Stimulated activated CD8-positive, alpha-beta memory T cell treated with anti-CD3 and anti-CD28 coated beads, Interleukin-7, amount 100 ng/mL, for 48 hours (primary cell): ENCODE results near the gene PCNX2.
"Not testable (repeated sequence)": the region's sequence is repeated elsewhere in the genome, so short reads cannot be mapped to it uniquely, and the experiment has no call there.

Experiments used
- DNase-seq, 2 donors: peaks; one replicate each; pipeline ENCODE4 v3.0.0-alpha.2; 2020; ENCODE audit warnings: low read depth in 1 of 2; ENCODE audit errors: extremely low read depth in 1 of 2

Gene PCNX2

GRCh38 chr1:233024199-233024598, 271.3 kb downstream of the PCNX2 start:
- no peak for DNase-seq

DNA sequence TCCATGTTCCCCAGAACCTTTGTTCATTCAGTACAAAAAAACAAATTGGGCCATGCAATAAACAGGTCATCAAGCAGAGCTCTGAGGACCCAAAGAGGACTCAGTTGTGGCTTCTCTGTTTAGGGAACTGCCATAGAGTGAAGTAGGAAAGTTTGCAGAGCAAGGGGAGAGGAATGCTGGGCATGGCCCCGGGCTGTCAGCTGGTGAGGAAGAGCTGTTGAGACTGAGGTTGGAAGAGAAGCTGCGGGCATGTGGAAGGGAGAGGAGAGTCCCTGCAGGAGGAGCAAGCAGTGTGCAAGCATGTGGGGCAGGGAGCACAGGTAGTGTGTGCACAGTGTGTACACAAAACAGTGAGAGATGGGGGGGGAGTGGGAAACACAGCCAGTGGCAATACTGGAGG, 273.3 kb downstream of the PCNX2 start:
- no peak for DNase-seq

DNA sequence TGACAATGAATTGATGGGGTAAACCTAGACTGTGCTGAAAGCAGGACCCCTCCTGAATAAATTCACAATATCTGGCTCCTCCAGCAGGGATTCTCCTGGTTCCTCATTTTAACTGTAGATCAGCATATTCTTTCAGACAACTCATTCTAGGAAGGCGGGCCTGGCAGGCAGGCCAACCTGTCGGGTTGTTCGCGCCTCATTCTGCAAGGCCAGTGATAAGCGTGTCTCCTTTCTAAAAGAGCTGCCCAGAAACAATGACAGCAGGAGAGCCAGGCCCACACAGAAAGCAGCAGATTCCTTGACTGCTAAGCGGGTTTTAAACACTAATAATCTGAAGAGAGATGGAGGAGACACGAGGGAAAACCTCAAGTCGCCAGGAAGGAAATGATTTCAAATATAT, 275.1 kb downstream of the PCNX2 start:
- no peak for DNase-seq

DNA sequence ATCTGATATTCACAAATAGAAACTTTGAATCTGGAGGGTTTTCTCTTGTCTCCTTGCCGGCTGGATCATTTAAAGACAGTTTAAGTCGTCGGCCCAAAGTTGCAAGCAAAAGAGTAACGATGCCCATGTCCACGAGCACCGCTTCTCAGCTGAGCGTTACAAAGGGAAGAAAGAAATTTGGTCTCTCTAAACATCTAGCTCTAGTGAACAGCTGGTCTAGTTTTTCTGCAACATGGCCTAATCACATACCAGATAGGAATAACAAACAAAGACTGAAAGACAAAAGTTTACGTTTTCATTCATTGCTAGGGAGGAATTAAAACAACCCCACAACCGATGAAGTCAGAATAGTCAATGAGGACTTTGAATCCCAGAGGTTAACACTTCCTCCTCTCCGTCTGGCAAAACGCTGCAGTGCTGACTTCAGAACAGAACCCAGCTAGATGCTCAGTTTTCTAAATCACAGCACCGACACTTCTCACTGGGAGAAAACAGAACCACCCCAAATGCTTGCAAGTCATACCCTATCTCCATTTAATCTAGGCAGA, 275.7 kb downstream of the PCNX2 start:
- no peak for DNase-seq

- DNase-seq: no peak
Measured at GRCh38 chr1:233019083-233019482, 276.4 kb downstream of the PCNX2 start.

DNA sequence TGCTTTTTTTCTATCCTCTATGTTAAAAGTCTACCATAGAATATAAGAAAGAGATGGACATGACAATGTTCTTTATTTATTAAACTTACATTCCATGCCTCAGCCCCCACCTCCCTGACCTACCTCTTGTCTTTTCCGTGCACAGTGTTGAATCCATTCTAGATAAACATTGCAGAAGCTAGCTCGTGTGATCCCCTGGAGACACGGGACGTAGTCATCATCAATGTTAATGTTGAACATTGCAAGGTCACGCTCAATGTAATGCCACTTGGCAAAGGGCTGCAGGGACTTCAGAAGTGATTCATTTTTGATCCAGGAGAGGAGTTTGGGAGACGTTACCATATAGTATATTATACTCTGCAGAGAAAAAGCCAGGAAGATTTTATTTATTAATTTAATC, 278.7 kb downstream of the PCNX2 start:
- DNase-seq: no peak

- no peak for DNase-seq
Measured at GRCh38 chr1:233015965-233016364, 279.6 kb downstream of the PCNX2 start.

- DNase-seq: no peak
Measured at GRCh38 chr1:233012021-233012420, 283.5 kb downstream of the PCNX2 start.

GRCh38 chr1:233010146-233010545, 285.4 kb downstream of the PCNX2 start:
- no peak for DNase-seq

DNA sequence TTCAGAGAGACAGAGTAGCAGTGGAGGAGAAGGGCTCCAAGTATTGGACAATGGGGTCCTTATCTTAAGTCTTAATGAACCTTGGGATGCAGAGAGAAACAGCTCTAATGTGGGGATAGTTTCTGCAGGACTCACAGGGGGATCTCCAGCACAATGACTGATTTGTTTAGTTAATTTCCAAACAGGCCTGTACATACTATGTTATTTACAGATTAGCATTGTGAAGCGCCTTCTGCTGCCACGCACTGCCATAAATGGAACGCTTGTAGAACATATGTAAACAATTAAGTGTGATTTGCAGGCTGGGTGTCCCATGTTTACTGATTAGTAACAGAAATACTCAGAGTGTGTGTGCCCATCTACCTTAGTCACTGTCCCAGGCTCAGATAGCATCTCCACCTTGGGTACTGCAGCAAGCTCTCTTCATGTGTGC, 289.0 kb downstream of the PCNX2 start:
- no peak for DNase-seq

GRCh38 chr1:233006108-233006507, 289.4 kb downstream of the PCNX2 start:
- DNase-seq: no peak

DNA sequence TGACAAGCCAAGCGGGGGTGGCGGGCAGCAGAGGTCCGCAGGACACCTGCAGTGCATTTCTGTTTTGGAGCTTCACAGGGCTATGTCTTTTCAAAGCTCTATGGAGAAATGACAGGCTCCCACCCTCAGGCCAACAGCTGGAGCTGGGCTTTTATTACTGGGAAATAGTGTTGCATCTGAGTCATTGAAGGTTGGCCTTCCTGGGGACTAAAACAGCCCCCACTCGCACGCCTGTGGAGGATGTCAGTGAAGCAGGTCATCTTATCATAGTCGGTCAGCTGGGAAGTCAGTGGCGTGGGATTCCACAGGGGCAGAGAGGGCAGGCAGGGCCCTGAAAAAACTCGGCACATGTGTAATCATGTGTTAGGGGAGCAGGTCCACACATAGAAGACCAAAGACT, 289.8 kb downstream of the PCNX2 start:
- DNase-seq: no peak

GRCh38 chr1:233005156-233005555, 290.4 kb downstream of the PCNX2 start:
- no peak for DNase-seq

DNA sequence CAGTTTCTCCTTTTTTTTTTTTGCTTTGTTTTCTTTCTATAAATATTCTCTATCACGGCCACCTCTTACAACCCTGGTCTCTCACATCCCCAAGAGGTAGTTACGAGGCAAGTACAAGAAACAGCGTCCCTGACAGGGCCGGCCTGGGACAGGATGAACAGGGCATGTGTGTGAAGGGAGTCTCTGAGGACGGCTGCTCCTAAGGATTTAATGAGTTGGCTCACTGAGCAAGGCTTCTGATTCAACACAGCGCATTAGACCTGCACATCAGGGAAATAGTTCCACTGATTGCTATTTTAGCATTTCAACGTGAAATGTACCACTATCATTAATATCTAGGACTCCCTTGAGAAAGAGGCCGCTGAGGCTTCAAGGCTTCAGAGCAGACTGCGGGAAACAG, 291.1 kb downstream of the PCNX2 start:
- no peak for DNase-seq

- not testable (repeated sequence) for DNase-seq
Measured at GRCh38 chr1:233003638-233004037, 291.9 kb downstream of the PCNX2 start.

DNA sequence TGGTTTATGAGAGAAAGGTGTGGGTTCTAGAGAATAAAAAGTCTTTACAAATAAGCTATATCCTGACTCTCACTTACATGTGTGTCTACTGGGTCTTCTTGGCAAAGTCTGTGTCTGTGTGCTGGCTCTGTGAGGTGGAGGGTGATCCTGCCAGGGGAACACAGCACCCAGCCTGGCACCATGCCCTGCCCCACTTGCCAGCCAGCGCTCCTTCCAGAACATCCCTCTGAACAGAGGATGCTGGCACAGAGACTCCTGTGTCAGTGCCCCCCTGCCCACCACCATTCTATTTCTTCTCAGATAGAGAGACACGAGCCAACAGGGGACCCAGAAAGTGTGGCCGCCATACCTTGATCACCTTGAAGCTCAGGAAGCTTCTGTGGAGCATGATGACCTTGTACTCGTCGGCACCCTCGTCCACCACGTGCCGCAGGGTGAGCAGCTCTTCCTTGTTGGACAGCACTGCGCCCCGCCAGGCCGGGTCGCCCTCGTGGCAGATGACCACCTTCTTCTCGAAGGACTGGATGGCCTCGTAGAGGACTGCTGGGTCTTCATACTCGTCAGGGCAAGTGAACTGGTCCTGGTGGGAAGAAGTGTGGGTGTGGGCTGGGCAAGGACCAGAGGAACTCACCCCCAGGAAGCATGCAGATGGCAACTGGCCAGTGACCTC, 295.4 kb downstream of the PCNX2 start:
- DNase-seq: no peak

DNA sequence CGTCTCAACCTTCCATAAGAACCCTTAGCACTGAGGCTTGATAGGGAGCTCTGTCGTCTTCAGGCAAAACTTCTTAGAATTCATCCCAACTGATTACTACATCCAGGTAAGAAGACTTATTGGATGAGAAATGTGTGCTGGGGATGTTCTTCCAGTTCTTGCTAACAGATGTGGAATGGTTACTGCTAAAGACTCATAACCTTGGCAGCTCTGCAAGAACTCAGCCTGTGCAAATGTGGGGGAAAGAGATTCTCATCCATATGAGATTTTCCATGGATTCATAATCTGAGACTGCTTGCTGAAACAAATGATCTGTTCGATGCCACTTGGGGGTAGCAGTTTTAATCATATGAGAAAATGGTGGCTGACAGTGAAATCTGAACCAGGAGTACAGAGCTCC, 296.9 kb downstream of the PCNX2 start:
- no peak for DNase-seq

GRCh38 chr1:232998138-232998537, 297.4 kb downstream of the PCNX2 start:
- DNase-seq: no peak

GRCh38 chr1:232996143-232996542, 299.4 kb downstream of the PCNX2 start:
- no peak for DNase-seq

GRCh38 chr1:232995189-232995588, 300.3 kb downstream of the PCNX2 start:
- DNase-seq: no peak

DNA sequence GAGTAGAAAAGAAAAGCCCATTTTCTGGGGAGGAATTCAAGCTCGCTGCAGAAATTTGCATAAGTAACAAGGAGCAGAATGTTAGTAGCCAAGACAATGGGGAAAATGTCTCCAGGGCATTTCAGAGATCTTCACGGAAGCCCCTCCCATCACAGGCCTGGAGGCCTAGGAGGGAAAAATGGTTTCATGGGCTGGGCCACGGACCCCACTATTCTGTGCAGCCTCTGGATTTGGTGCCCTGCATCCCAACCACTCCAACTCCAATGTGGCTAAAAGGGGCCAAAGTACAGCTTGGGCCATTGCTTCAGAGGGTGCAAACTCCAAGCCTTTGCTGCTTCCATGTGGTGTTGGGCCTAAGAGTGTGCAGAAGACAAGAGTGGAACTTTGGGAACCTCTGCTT, 302.0 kb downstream of the PCNX2 start:
- no peak for DNase-seq

- no peak for DNase-seq
Measured at GRCh38 chr1:232992227-232992626, 303.3 kb downstream of the PCNX2 start.

DNA sequence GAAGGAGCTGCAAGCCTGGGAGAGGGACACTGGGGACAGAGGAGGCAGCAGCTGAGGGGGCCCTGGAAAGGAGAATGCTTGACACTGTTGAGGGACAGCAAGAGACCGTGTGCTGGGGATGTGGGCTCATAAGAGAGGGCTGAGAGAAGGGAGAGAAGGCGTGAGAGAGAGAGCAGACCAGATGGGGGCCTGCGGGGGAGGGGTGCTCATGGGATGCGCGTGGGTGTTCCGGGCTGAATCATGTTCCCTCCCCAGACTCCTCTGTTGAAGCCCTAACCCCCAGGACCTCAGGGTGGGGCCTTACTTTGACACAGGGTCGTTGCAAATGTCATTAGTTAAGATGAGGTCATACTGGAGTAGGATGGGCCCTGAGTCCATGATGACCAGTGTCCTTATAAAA, 304.3 kb downstream of the PCNX2 start:
- DNase-seq: no peak
